ENCODE measurements around the gene UBE2L3. TPM values are rescaled to one million over a fixed set of nuclear protein-coding genes. Genes with fewer than 3 reads are reported as not detected.
A peak's percentile ranks its signal among the peaks of the same experiment; 100 is the strongest.

Gene UBE2L3
- total and polyA plus RNA-seq, 2 of the 8 experiments (the other 6 are each of a cell fraction or from before 2014, with no cell fraction given), result 63.5 to 90.0 TPM

- H3K4me1 ChIP-seq (replicated peaks in 1 of 4; ENCODE audit: control insufficient read depth in 3 of 4, insufficient read depth in 4 of 4, low read length in 3 of 4), result no peaks in the 10 kb centered on the region
- POLR2A ChIA-PET (ENCODE audit: partially characterized antibody), result interaction anchor here (0.6 kb wide), 1 partner anchor 10 kb away, joined by 3 read pairs; no protein-coding TSS in a partner anchor
- H3K4me3 ChIP-seq (ENCODE audit: extremely low read depth in 1 of 4, insufficient read depth in 2 of 4, low read depth in 3 of 4, low read length in 4 of 4), result no peak overlapping the region
- peak overlapping the region; percentile 3; the same call in 1 of the 2 replicates for H4K8ac ChIP-seq (ENCODE audit: extremely low read depth, insufficient read depth, low read length)
- no peaks in the 10 kb centered on the region for H3K9me3 ChIP-seq (ENCODE audit: insufficient read depth in 2 of 2, low read depth in 1 of 2, low read length in 1 of 2)
- H2AFZ ChIP-seq (ENCODE audit: low read length), result no peak overlapping the region
- H3K27me3 ChIP-seq (replicated peaks in 1 of 4; ENCODE audit: control insufficient read depth in 3 of 4, extremely low read depth in 1 of 4, insufficient read depth in 3 of 4, low read length in 3 of 4), result no peaks in the 10 kb centered on the region
- H4K5ac ChIP-seq (ENCODE audit: insufficient read length, low read depth, low read length), result no peak overlapping the region
- FAIRE-seq, result no peak
- no peak overlapping the region for H2BK5ac ChIP-seq (ENCODE audit: low read depth, low read length)
- WGBS, 2 experiments (ENCODE audit: extremely low coverage in 1 of 2, insufficient coverage in 1 of 2, insufficient read length in 1 of 2, insufficient replicate concordance in 2 of 2, low coverage in 1 of 2, low lambda C conversion rate in 2 of 2, missing lambda C conversion rate in 1 of 2), result 91% methylated on average over 6 of the region's 6 CpGs; no CpG with 5 or more reads in 1 of the 2 experiments
- no peak overlapping the region for H2BK15ac ChIP-seq (ENCODE audit: low read length)
- CTCF ChIA-PET (ENCODE audit: partially characterized antibody), result interaction anchor here (0.6 to 2.7 kb wide), 8 partner anchors 11 to 1910 kb away, joined by 3 to 13 read pairs (median 4); partner anchors contain the start of gene SDF2L1
- H3K79me2 ChIP-seq (ENCODE audit: control insufficient read depth in 1 of 2, insufficient read depth in 2 of 2, low read length in 2 of 2), result peaks cover 5 to 80% of the 10 kb centered on the region in 2 experiments
- 0 out of 2 replicates have a peak overlapping the region, but pooled peaks have one; percentile 24 for H2AK5ac ChIP-seq (ENCODE audit: low read depth, low read length)
- peaks cover 25 to 31% of the 10 kb centered on the region in 2 experiments for H4K20me1 ChIP-seq (replicated peaks in 1 of 2; ENCODE audit: control insufficient read depth in 1 of 2, insufficient read depth in 2 of 2, low read length in 2 of 2)
- H2BK20ac ChIP-seq (ENCODE audit: low read length), result no peak overlapping the region
- no peaks in the 10 kb centered on the region for H3K23me2 ChIP-seq (ENCODE audit: low read depth, low read length)
- H3K9ac ChIP-seq (replicated peaks in 1 of 4; ENCODE audit: extremely low read depth in 1 of 4, low read depth in 3 of 4, low read length in 3 of 4), result no peak overlapping the region
- no peak overlapping the region for H2BK12ac ChIP-seq (ENCODE audit: low read depth, low read length)
- no peak overlapping the region for H3K27ac ChIP-seq (ENCODE audit: low read depth, low read length)
- no peak overlapping the region for H4K91ac ChIP-seq (replicated peaks; ENCODE audit: insufficient read length, low read length)
- H3K56ac ChIP-seq (replicated peaks; ENCODE audit: insufficient read length, low read depth, low read length), result no peak overlapping the region
- H3K4me2 ChIP-seq (ENCODE audit: insufficient read depth in 1 of 2, low read depth in 2 of 2, low read length in 2 of 2), result no peak overlapping the region
- no peak for DNase-seq (ENCODE audit: low read depth in 1 of 2, low spot score in 2 of 2)
- H2BK120ac ChIP-seq (replicated peaks; ENCODE audit: low read depth, low read length), result no peak overlapping the region
- H3K23ac ChIP-seq (ENCODE audit: insufficient read length), result no peak overlapping the region
- H3K4ac ChIP-seq (replicated peaks; ENCODE audit: insufficient read length, low read depth, low read length), result no peak overlapping the region
- H3K18ac ChIP-seq (ENCODE audit: extremely low read depth, low read length), result no peak overlapping the region
- H3K79me1 ChIP-seq (ENCODE audit: low read depth, low read length), result peaks cover 18% of the 10 kb centered on the region
- no peak overlapping the region for H3K14ac ChIP-seq (ENCODE audit: insufficient read length)
- peaks cover 6 to 16% (median 11%) of the 10 kb centered on the region in 4 experiments for H3K36me3 ChIP-seq (ENCODE audit: control insufficient read depth in 2 of 4, insufficient read depth in 4 of 4, low read length in 3 of 4)
- TF ChIP-seq EP300 (IDR thresholded peaks at IDR 0.05; ENCODE audit: borderline replicate concordance in 1 of 2, low read depth in 2 of 2, low read length in 2 of 2) (no peak), RAD21 (IDR thresholded peaks at IDR 0.05 in 1 of 2, conservative IDR thresholded peaks at IDR 0.05 in 1 of 2; ENCODE audit: low read depth in 2 of 2, low read length in 2 of 2) (no peak), CBX8 (IDR thresholded peaks at IDR 0.05; ENCODE audit: borderline replicate concordance, low read depth, low read length) (no peak)
- TF ChIP-seq, protein P1, sequence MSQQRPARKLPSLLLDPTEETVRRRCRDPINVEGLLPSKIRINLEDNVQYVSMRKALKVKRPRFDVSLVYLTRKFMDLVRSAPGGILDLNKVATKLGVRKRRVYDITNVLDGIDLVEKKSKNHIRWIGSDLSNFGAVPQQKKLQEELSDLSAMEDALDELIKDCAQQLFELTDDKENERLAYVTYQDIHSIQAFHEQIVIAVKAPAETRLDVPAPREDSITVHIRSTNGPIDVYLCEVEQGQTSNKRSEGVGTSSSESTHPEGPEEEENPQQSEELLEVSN (IDR thresholded peaks at IDR 0.05), result no peak
These were observed 31.8 kb downstream of the UBE2L3 start for GRCh38 chr22:21599053-21599893.
